Measurements from ENCODE around the gene NEGR1. TPM values are rescaled to one million over a fixed set of nuclear protein-coding genes. Genes with fewer than 3 reads are reported as not detected.

The NEGR1 gene
- total RNA-seq, 4 donors from 2014 or later, result 34.5 to 58.8 (median 48.5) TPM

DNA sequence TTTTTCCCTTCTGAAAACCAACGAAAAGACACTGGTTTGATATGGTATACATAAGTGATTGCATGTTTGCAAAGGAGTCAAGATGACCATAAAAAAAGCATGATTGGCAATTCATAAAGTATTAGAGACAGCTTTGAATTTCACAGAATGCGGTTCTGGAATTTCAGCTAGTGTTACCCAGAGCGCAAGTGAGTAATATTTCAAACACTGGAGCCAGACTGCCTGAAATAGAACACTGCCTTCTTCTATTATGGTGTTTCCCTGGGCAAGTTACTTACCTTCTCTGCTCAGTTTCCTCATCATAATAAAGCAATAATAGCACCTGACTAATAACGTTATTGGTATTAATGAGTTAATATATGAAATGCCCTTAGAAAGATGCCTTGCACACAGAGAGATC lies 54.7 kb downstream of the NEGR1 start:
- Histone ChIP-seq H3K4me3 (peak overlapping the region; percentile 5 to 41 (median 38)), H3K36me3 (no peaks in the 10 kb centered on the region), H3K9me3 (no peaks in the 10 kb centered on the region), H3K27me3 (no peaks in the 10 kb centered on the region), H3K27ac (replicated peaks in 1 of 4) (peak overlapping the region; percentile 75 to 86 (median 78)), H3K4me1 (peaks cover 0 to 48% (median 39%) of the 10 kb centered on the region in 4 donors)
- DNase-seq (ENCODE audit: extremely low spot score), result no peak
- WGBS, result 46% methylated on average over 4 of the region's 4 CpGs
- TF ChIP-seq POLR2A (IDR thresholded peaks at IDR 0.05; ENCODE audit: low read depth) (no peak), POLR2AphosphoS5 (IDR thresholded peaks at IDR 0.05) (no peak), CTCF (IDR thresholded peaks at IDR 0.05) (no peak), EP300 (IDR thresholded peaks at IDR 0.05) (no peak)
- intact Hi-C loops (cut with DNase I), result no loop called here

DNA sequence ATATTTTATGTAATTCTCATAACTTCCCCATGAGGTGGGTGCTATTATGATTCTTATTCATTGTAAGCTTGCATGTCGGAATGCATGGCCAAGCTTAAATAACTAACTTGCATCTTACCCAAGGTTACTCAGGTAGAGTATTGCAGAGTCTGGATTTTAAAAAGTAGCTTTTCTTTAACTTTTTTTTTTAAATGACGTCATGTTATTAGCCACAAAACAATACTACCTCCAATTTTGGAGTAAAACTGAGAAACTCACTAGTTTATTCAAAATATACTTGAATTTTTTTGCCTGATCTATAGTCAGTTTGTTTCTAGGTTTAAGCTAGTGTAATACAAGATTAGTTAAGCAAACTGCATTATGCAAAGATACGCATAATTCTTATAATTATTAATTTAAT lies 57.8 kb downstream of the NEGR1 start:
- H3K4me1 ChIP-seq, result peaks cover 0 to 24% (median 20%) of the 10 kb centered on the region in 4 donors
- no peaks in the 10 kb centered on the region for H3K36me3 ChIP-seq
- no peak overlapping the region for H3K27ac ChIP-seq (replicated peaks in 1 of 4)
- no peak overlapping the region for H3K4me3 ChIP-seq
- H3K9me3 ChIP-seq, result no peaks in the 10 kb centered on the region
- no peaks in the 10 kb centered on the region for H3K27me3 ChIP-seq
- WGBS, result 94% methylated on average over 3 of the region's 3 CpGs
- intact Hi-C loops (cut with DNase I), result no loop called here
- DNase-seq (ENCODE audit: extremely low spot score), result no peak
- TF ChIP-seq POLR2AphosphoS5 (IDR thresholded peaks at IDR 0.05) (no peak), POLR2A (IDR thresholded peaks at IDR 0.05; ENCODE audit: low read depth) (no peak), CTCF (IDR thresholded peaks at IDR 0.05) (no peak), EP300 (IDR thresholded peaks at IDR 0.05) (no peak)

- no peak overlapping the region for H3K4me3 ChIP-seq
- no peak overlapping the region for H3K27ac ChIP-seq (replicated peaks in 1 of 4)
- H3K9me3 ChIP-seq, result no peaks in the 10 kb centered on the region
- intact Hi-C loops (cut with DNase I), result no loop called here
- DNase-seq (ENCODE audit: extremely low spot score), result no peak
- TF ChIP-seq POLR2AphosphoS5 (IDR thresholded peaks at IDR 0.05) (no peak), POLR2A (IDR thresholded peaks at IDR 0.05; ENCODE audit: low read depth) (no peak), EP300 (IDR thresholded peaks at IDR 0.05) (no peak), CTCF (IDR thresholded peaks at IDR 0.05) (no peak)
- no peaks in the 10 kb centered on the region for H3K36me3 ChIP-seq
- H3K27me3 ChIP-seq, result no peaks in the 10 kb centered on the region
- peaks cover 0 to 3% (median under 1%) of the 10 kb centered on the region in 4 donors for H3K4me1 ChIP-seq
- no CpG with 5 or more reads among the region's 1 CpG for WGBS
These were observed 60.5 kb downstream of the NEGR1 start for GRCh38 chr1:72221811-72222210.

DNA sequence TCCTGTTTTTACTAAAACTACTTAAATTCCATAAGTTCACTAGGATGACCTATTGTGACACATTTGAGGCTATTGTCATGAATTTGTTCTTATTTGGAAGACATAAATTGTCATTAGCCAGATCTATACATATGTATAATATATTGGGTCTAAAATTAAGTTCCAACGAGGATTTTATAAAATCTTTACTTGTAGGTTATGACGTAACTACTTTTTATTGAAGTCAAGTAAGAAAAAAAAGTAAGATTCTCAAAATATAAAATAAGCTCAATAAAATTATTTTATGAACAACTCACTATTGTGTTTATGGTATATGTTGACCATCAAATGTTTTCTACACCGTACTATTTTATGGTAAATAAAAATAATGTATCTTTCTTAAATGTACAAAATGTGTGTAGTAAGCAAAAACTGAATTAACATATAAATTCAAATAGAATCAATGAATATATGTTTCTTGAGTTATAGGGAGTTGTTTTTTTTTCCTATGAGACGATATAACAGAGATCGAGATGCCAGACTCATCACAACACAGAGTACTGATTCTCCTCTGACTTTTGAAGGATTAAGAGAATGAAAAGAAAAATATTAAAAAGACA lies 64.1 kb downstream of the NEGR1 start:
- WGBS, result 91% methylated on average over 5 of the region's 5 CpGs
- no peak overlapping the region for H3K27ac ChIP-seq (replicated peaks in 1 of 4)

More for the DNA sequence above, 64.1 kb downstream of the NEGR1 start:
- no peak for DNase-seq (ENCODE audit: extremely low spot score)
- Histone ChIP-seq H3K9me3 (no peaks in the 10 kb centered on the region), H3K36me3 (no peaks in the 10 kb centered on the region), H3K4me1 (no peaks in the 10 kb centered on the region), H3K4me3 (no peak overlapping the region), H3K27me3 (no peaks in the 10 kb centered on the region)
- intact Hi-C loops (cut with DNase I), result no loop called here
- TF ChIP-seq EP300 (IDR thresholded peaks at IDR 0.05), result no peak
- TF ChIP-seq POLR2A (IDR thresholded peaks at IDR 0.05; ENCODE audit: low read depth), result no peak
- TF ChIP-seq POLR2AphosphoS5 (IDR thresholded peaks at IDR 0.05), result no peak
- no peak for TF ChIP-seq CTCF (IDR thresholded peaks at IDR 0.05)
